ENCODE results near the gene AQP3.

DNA sequence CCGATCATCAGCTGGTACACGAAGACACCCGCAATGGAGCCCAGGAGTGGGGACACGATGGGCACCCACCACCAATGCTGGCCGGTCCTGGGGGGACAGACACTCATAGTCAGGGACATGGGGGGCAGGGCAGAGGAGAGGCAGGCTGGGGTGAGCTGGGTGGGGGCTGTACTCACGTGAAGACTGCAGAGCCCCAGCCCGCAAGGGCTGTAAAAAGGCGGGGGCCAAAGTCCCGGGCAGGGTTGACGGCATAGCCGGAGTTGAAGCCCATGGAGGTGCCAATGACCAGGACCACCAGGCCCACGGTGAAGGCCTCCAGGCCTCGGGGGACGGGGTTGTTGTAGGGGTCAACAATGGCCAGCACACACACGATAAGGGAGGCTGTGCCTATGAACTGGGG lies 5.3 kb downstream of the AQP3 start:
- TF ChIP-seq, protein P1, sequence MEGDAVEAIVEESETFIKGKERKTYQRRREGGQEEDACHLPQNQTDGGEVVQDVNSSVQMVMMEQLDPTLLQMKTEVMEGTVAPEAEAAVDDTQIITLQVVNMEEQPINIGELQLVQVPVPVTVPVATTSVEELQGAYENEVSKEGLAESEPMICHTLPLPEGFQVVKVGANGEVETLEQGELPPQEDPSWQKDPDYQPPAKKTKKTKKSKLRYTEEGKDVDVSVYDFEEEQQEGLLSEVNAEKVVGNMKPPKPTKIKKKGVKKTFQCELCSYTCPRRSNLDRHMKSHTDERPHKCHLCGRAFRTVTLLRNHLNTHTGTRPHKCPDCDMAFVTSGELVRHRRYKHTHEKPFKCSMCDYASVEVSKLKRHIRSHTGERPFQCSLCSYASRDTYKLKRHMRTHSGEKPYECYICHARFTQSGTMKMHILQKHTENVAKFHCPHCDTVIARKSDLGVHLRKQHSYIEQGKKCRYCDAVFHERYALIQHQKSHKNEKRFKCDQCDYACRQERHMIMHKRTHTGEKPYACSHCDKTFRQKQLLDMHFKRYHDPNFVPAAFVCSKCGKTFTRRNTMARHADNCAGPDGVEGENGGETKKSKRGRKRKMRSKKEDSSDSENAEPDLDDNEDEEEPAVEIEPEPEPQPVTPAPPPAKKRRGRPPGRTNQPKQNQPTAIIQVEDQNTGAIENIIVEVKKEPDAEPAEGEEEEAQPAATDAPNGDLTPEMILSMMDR (IDR thresholded peaks at IDR 0.05; ENCODE audit: poor library complexity) = no peak
- TF ChIP-seq EZH2phosphoT487 (IDR thresholded peaks at IDR 0.05; ENCODE audit: low read depth, severe bottlenecking, unreplicated experiment) (no peak), EZH2 (IDR thresholded peaks at IDR 0.05; ENCODE audit: borderline replicate concordance) (no peak)
